Neural progenitor cell (in vitro differentiated cells): Measurements from ENCODE around the gene CFAP61. TPM values are rescaled to one million over a fixed set of nuclear protein-coding genes. Genes with fewer than 3 reads are reported as not detected.

Experiments
- DNase-seq: peaks from one replicate; pipeline ENCODE4 v3.0.0-alpha.2; 2016; ENCODE audit warnings: low spot score
- H2AFZ ChIP-seq: fragments of 200-600 bp; sonication (generic); replicated peaks from 2 replicates; pipeline ENCODE4 v1.6.1; 2016; ENCODE audit warnings: antibody characterized with exemption
- H3F3A ChIP-seq: fragments of 200-600 bp; sonication (generic); 2 replicates; pipeline ENCODE4 v1.6.1; 2016; ENCODE audit warnings: antibody characterized with exemption, low read depth
- H3K27ac ChIP-seq: fragments of 200-600 bp; sonication (generic); 2 replicates; pipeline ENCODE4 v1.5.1; 2016; ENCODE audit warnings: mild to moderate bottlenecking
- H3K27me3 ChIP-seq: fragments of 200-600 bp; sonication (generic); 2 replicates; pipeline ENCODE4 v1.6.1; 2016; ENCODE audit warnings: mild to moderate bottlenecking, moderate library complexity
- H3K36me3 ChIP-seq: fragments of 200-600 bp; sonication (generic); 2 replicates; pipeline ENCODE4 v1.5.1; 2016
- H3K4me1 ChIP-seq: fragments of 200-600 bp; sonication (generic); 2 replicates; pipeline ENCODE4 v1.6.1; 2016; ENCODE audit warnings: mixed run types
- H3K4me2 ChIP-seq: fragments of 200-600 bp; sonication (generic); 2 replicates; pipeline ENCODE4 v1.6.1; 2016
- H3K4me3 ChIP-seq: fragments of 200-600 bp; sonication (generic); 2 replicates; pipeline ENCODE4 v1.5.1; 2016
- H3K79me2 ChIP-seq: fragments of 200-600 bp; sonication (generic); 2 replicates; pipeline ENCODE4 v1.6.1; 2016; ENCODE audit warnings: low read depth
- H3K9ac ChIP-seq: fragments of 200-600 bp; sonication (generic); 2 replicates; pipeline ENCODE4 v1.6.1; 2016
- H3K9me3 ChIP-seq: fragments of 200-600 bp; sonication (generic); 2 replicates; pipeline ENCODE4 v1.5.1; 2016; ENCODE audit warnings: low read depth
- H4K20me1 ChIP-seq: fragments of 200-600 bp; sonication (generic); 2 replicates; pipeline ENCODE4 v1.6.1; 2016; ENCODE audit warnings: low read depth
- H3K27ac Mint-ChIP-seq: 3 replicates; pipeline ENCODE4 v1.8.0; 2021; ENCODE audit warnings: mixed read lengths
- H3K27me3 Mint-ChIP-seq: 2 replicates; pipeline ENCODE4 v1.8.0; 2022; ENCODE audit warnings: low read depth, mild to moderate bottlenecking, inconsistent platforms, moderate library complexity, mixed read lengths; ENCODE audit not compliant: insufficient read depth
- H3K36me3 Mint-ChIP-seq: 3 replicates; pipeline ENCODE4 v1.8.0; 2021; ENCODE audit warnings: mixed read lengths
- H3K4me1 Mint-ChIP-seq: 3 replicates; pipeline ENCODE4 v1.8.0; 2021; ENCODE audit warnings: mixed read lengths
- H3K4me3 Mint-ChIP-seq: 3 replicates; pipeline ENCODE4 v1.8.0; 2021; ENCODE audit warnings: mild to moderate bottlenecking, moderate library complexity, mixed read lengths
- H3K9me3 Mint-ChIP-seq: 3 replicates; pipeline ENCODE4 v1.8.0; 2020; ENCODE audit warnings: mixed read lengths
- EZH2 ChIP-seq: fragments of 200-600 bp; sonication (generic); IDR thresholded peaks from 2 replicates; pipeline ENCODE4 v1.6.1; 2017; ENCODE audit warnings: antibody characterized with exemption, mild to moderate bottlenecking, moderate library complexity
- EZH2phosphoT487 ChIP-seq: fragments of 200-600 bp; sonication (generic); IDR thresholded peaks from 2 replicates; pipeline ENCODE4 v1.6.1; 2017; ENCODE audit warnings: antibody characterized with exemption
- total RNA-seq: library from RNA; depleted of rRNA; stranded (reverse); fragments of >200 nt; gene quantifications from 2 replicates; pipeline ENCODE4 v1.2.3, GENCODE V29; 2015; ENCODE audit warnings: low replicate concordance
- TF ChIP-seq, protein P1 (sequence below): fragments of 200-600 bp; sonication (generic); IDR thresholded peaks from 2 replicates; pipeline ENCODE4 v1.5.1; 2017; ENCODE audit warnings: antibody characterized with exemption, mild to moderate bottlenecking

Gene CFAP61
- total RNA-seq, 1 donor from 2014 or later, result not detected

- H3K36me3 ChIP-seq, result no peaks in the 10 kb centered on the region
- H4K20me1 ChIP-seq, result peaks cover 58% of the 10 kb centered on the region
- Mint-ChIP-seq H3K27me3 (peaks cover 66% of the 10 kb centered on the region), H3K4me3 (peak overlapping the region; percentile 90), H3K27ac (peak overlapping the region; percentile 35), H3K4me1 (peaks cover 32% of the 10 kb centered on the region), H3K9me3 (peaks cover 3% of the 10 kb centered on the region), H3K36me3 (peaks cover 2% of the 10 kb centered on the region)
- H3K9ac ChIP-seq, result no peak overlapping the region
- H3K4me2 ChIP-seq, result peak overlapping the region; percentile 80
- no peak overlapping the region for H2AFZ ChIP-seq
- peaks cover 56% of the 10 kb centered on the region for H3F3A ChIP-seq
- no peaks in the 10 kb centered on the region for H3K79me2 ChIP-seq
- H3K4me1 ChIP-seq, result peaks cover 30% of the 10 kb centered on the region
- no peaks in the 10 kb centered on the region for H3K9me3 ChIP-seq
- DNase-seq, result peak; percentile 65
- no peak overlapping the region for H3K27ac ChIP-seq
- H3K4me3 ChIP-seq, result peak overlapping the region; percentile 46
- H3K27me3 ChIP-seq, result peaks cover 100% of the 10 kb centered on the region
- TF ChIP-seq EZH2 (peak; percentile 99), EZH2phosphoT487 (peak; percentile 95)
- TF ChIP-seq, protein P1, sequence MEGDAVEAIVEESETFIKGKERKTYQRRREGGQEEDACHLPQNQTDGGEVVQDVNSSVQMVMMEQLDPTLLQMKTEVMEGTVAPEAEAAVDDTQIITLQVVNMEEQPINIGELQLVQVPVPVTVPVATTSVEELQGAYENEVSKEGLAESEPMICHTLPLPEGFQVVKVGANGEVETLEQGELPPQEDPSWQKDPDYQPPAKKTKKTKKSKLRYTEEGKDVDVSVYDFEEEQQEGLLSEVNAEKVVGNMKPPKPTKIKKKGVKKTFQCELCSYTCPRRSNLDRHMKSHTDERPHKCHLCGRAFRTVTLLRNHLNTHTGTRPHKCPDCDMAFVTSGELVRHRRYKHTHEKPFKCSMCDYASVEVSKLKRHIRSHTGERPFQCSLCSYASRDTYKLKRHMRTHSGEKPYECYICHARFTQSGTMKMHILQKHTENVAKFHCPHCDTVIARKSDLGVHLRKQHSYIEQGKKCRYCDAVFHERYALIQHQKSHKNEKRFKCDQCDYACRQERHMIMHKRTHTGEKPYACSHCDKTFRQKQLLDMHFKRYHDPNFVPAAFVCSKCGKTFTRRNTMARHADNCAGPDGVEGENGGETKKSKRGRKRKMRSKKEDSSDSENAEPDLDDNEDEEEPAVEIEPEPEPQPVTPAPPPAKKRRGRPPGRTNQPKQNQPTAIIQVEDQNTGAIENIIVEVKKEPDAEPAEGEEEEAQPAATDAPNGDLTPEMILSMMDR, result peak; percentile 37
These were observed 317.1 kb downstream of the CFAP61 start for GRCh38 chr20:20369250-20370093.

DNA sequence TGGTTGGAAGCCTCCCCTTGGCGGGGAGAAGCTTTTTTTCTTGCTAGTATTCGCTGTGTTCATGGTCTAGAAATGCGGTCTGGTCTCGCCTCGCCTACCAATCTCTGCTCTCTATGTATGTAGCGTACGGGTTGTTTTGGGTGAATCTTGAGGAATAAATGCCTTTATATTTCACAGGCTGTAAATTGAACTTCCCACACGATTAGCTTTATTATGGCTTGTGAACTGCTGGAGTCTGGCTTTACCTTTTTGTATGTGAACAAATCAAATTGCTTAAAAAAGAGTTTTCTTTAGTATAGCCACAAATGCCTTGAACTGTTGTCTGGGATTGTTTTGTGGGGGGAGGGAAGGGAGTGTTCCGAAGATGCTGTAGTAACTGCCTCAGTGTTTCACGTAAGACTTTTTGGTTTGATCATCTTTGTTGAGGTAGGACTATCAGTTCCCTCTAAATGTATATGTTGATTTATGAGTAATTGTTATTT lies 317.8 kb downstream of the CFAP61 start:
- no peak overlapping the region for H2AFZ ChIP-seq
- H3K9me3 ChIP-seq, result no peaks in the 10 kb centered on the region
- H3K79me2 ChIP-seq, result no peaks in the 10 kb centered on the region
- DNase-seq, result no peak
- peak overlapping the region; percentile 35 for H3K27ac Mint-ChIP-seq
- TF ChIP-seq EZH2, result peak; percentile 88
- TF ChIP-seq, protein P1, result no peak
- H3K27ac ChIP-seq, result no peak overlapping the region
- H3K4me1 Mint-ChIP-seq, result peaks cover 30% of the 10 kb centered on the region
- no peak overlapping the region for H3K9ac ChIP-seq
- H3K4me3 Mint-ChIP-seq, result peak overlapping the region; percentile 90
- peaks cover 25% of the 10 kb centered on the region for H3K4me1 ChIP-seq
- H3K4me3 ChIP-seq, result no peak overlapping the region
- H3F3A ChIP-seq, result peaks cover 52% of the 10 kb centered on the region
- peak overlapping the region; percentile 80 for H3K4me2 ChIP-seq
- no peaks in the 10 kb centered on the region for H3K36me3 ChIP-seq
- peaks cover 51% of the 10 kb centered on the region for H4K20me1 ChIP-seq
- H3K36me3 Mint-ChIP-seq, result peaks cover 2% of the 10 kb centered on the region
- peaks cover 4% of the 10 kb centered on the region for H3K9me3 Mint-ChIP-seq
- peaks cover 65% of the 10 kb centered on the region for H3K27me3 Mint-ChIP-seq
- H3K27me3 ChIP-seq, result peaks cover 100% of the 10 kb centered on the region

GRCh38 chr20:20371083-20371482 lies 318.8 kb downstream of the CFAP61 start:
- peaks cover 22% of the 10 kb centered on the region for H3K4me1 Mint-ChIP-seq
- Histone ChIP-seq H3K36me3 (no peaks in the 10 kb centered on the region), H2AFZ (no peak overlapping the region), H3K79me2 (no peaks in the 10 kb centered on the region), H3K27ac (no peak overlapping the region), H4K20me1 (peaks cover 42% of the 10 kb centered on the region), H3K9me3 (no peaks in the 10 kb centered on the region), H3K9ac (no peak overlapping the region), H3F3A (peaks cover 43% of the 10 kb centered on the region), H3K4me2 (no peak overlapping the region), H3K4me3 (no peak overlapping the region), H3K4me1 (peaks cover 17% of the 10 kb centered on the region), H3K27me3 (peaks cover 100% of the 10 kb centered on the region)
- H3K36me3 Mint-ChIP-seq, result peaks cover 2% of the 10 kb centered on the region
- peak; percentile 40 for DNase-seq
- TF ChIP-seq, protein P1, result peak; percentile 2
- TF ChIP-seq EZH2 (no peak), EZH2phosphoT487 (peak; percentile 55)
- H3K27me3 Mint-ChIP-seq, result peaks cover 64% of the 10 kb centered on the region
- H3K27ac Mint-ChIP-seq, result no peak overlapping the region
- peak overlapping the region; percentile 69 for H3K4me3 Mint-ChIP-seq
- peaks cover 8% of the 10 kb centered on the region for H3K9me3 Mint-ChIP-seq
